SK-N-SH treated with all-trans-retinoic acid at 6 μM for 48 hours (cell line): Measurements from ENCODE around the gene MPV17.

ENCODE experiments used
- ATAC-seq: fragments of 200-7000 bp; cut with Tn5 transposase; 3 replicates; pipeline ENCODE4 v1.9.1; 2020; ENCODE audit warnings: mild to moderate bottlenecking, moderate library complexity
- BACH2 ChIP-seq: fragments of 250-450 bp; sonication (Bioruptor Pico); IDR thresholded peaks from 2 replicates; pipeline ENCODE4 v1.9.0; 2021; ENCODE audit warnings: mild to moderate bottlenecking, borderline replicate concordance
- CSDC2 ChIP-seq: fragments of 250-450 bp; sonication (Bioruptor Pico); IDR thresholded peaks from 2 replicates; pipeline ENCODE4 v1.5.0; 2020; ENCODE audit warnings: mild to moderate bottlenecking, moderate library complexity
- ESRRG ChIP-seq: fragments of 250-450 bp; sonication (Bioruptor Pico); IDR thresholded peaks from 2 replicates; pipeline ENCODE4 v1.6.1; 2021; ENCODE audit warnings: mild to moderate bottlenecking
- GLIS3 ChIP-seq: fragments of 250-450 bp; sonication (Bioruptor Pico); IDR thresholded peaks from 2 replicates; pipeline ENCODE4 v1.5.0; 2020; ENCODE audit warnings: mild to moderate bottlenecking, moderate library complexity
- ISL1 ChIP-seq: fragments of 250-450 bp; sonication (Bioruptor Pico); IDR thresholded peaks from 2 replicates; pipeline ENCODE4 v2.1.2; 2022; ENCODE audit warnings: mild to moderate bottlenecking, moderate library complexity
- PPARA ChIP-seq: fragments of 250-450 bp; sonication (Bioruptor Pico); IDR thresholded peaks from 2 replicates; pipeline ENCODE4 v1.5.0; 2020; ENCODE audit warnings: mild to moderate bottlenecking, borderline replicate concordance
- RARB ChIP-seq: fragments of 250-450 bp; sonication (Bioruptor Pico); IDR thresholded peaks from 2 replicates; pipeline ENCODE4 v1.8.0; 2021; ENCODE audit warnings: mild to moderate bottlenecking, moderate library complexity
- TCF4 ChIP-seq: fragments of 250-450 bp; sonication (Bioruptor Pico); IDR thresholded peaks from 2 replicates; pipeline ENCODE4 v1.8.0; 2021; ENCODE audit warnings: mild to moderate bottlenecking, moderate library complexity, borderline replicate concordance
- TOX ChIP-seq: fragments of 250-450 bp; sonication (Bioruptor Pico); IDR thresholded peaks from 2 replicates; pipeline ENCODE4 v1.8.0; 2021; ENCODE audit warnings: mild to moderate bottlenecking, moderate library complexity, borderline replicate concordance
- ZC3H10 ChIP-seq: fragments of 250-450 bp; sonication (Bioruptor Pico); IDR thresholded peaks from 2 replicates; pipeline ENCODE4 v1.5.1; 2021; ENCODE audit warnings: mild to moderate bottlenecking, moderate library complexity
- ZFP30 ChIP-seq: fragments of 450-650 bp; formaldehyde crosslinking; IDR thresholded peaks from 2 replicates; pipeline ENCODE4 v1.5.0; 2022; ENCODE audit warnings: mild to moderate bottlenecking, moderate library complexity
- ZNF565 ChIP-seq: fragments of 450-650 bp; formaldehyde crosslinking; conservative IDR thresholded peaks from 2 replicates; pipeline ENCODE4 v1.5.0; 2020; ENCODE audit warnings: low read depth, mild to moderate bottlenecking, moderate library complexity
- ZNF70 ChIP-seq: fragments of 450-650 bp; formaldehyde crosslinking; IDR thresholded peaks from 2 replicates; pipeline ENCODE4 v1.5.0; 2020; ENCODE audit warnings: mild to moderate bottlenecking, moderate library complexity
- ZNF8 ChIP-seq: fragments of 450-650 bp; formaldehyde crosslinking; IDR thresholded peaks from 2 replicates; pipeline ENCODE4 v1.5.0; 2020; ENCODE audit warnings: mild to moderate bottlenecking, moderate library complexity
- TF ChIP-seq, protein P1 (sequence below): fragments of 250-450 bp; sonication (Bioruptor Pico); IDR thresholded peaks from 2 replicates; pipeline ENCODE4 v1.8.0; 2020; ENCODE audit warnings: mild to moderate bottlenecking, moderate library complexity, borderline replicate concordance
- TF ChIP-seq, protein P2 (sequence below): fragments of 250-450 bp; sonication (Bioruptor Pico); IDR thresholded peaks from 2 replicates; pipeline ENCODE4 v1.5.1; 2021; ENCODE audit warnings: mild to moderate bottlenecking, moderate library complexity
- TF ChIP-seq, protein P3 (sequence below): fragments of 250-450 bp; sonication (Bioruptor Pico); IDR thresholded peaks from 2 replicates; pipeline ENCODE4 v1.8.0; 2021; ENCODE audit warnings: low read depth, mild to moderate bottlenecking, moderate library complexity, borderline replicate concordance
- TF ChIP-seq, protein P4 (sequence below): fragments of 250-450 bp; sonication (Bioruptor Pico); IDR thresholded peaks from 2 replicates; pipeline ENCODE4 v1.5.0; 2020; ENCODE audit warnings: mild to moderate bottlenecking, moderate library complexity
- TF ChIP-seq, protein P5 (sequence below): fragments of 250-450 bp; sonication (Bioruptor Pico); IDR thresholded peaks from 2 replicates; pipeline ENCODE4 v1.5.1; 2020; ENCODE audit warnings: low read depth, mild to moderate bottlenecking, moderate library complexity

The MPV17 gene

DNA sequence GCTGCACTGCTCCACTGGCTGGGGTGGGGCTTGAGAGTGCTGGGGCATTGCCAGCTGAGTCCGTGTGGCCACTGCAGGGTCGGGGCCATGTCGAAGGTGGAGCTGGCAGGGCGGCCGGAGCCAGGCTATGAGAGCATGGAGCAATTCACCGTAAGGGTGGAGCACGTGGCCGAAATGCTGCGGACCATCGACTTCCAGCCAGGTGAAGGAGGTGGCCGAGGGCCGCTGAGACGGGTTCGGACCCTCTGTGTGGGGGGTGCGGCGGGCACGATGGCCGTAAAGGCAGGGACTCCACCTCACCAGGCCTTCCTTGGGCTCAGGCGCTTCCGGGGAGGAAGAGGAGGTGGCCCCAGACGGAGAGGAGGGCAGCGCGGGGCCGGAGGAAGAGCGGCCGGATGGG is 16.8 kb downstream of the MPV17 start:
- no peak for ATAC-seq
- no peak for TF ChIP-seq ZNF565 (CRISPR knock-in tag)

DNA sequence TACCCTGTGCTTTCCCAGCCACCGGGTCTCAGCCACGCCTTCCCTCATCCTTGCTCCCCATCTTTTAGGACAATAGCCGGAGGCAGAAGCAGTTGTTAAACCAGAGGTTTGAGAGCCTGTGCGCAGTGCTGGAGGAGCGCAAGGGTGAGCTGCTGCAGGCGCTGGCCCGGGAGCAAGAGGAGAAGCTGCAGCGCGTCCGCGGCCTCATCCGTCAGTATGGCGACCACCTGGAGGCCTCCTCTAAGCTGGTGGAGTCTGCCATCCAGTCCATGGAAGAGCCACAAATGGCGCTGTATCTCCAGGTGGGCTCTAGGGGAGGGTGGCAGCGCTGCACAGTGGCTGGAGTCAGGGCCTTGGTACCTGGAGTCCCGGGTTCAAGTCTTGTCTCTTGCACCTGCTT is 17.4 kb downstream of the MPV17 start:
- ATAC-seq: no peak
- TF ChIP-seq BACH2 (CRISPR knock-in tag) (no peak), ZNF8 (CRISPR knock-in tag) (no peak), ZC3H10 (CRISPR knock-in tag) (no peak), TOX (CRISPR knock-in tag) (no peak), CSDC2 (no peak), PPARA (no peak), ISL1 (CRISPR knock-in tag) (no peak), GLIS3 (no peak), ZFP30 (CRISPR knock-in tag) (no peak), RARB (CRISPR knock-in tag) (no peak), TCF4 (no peak), ZNF70 (CRISPR knock-in tag) (no peak), ESRRG (CRISPR knock-in tag) (no peak), ZNF565 (CRISPR knock-in tag) (no peak)
- TF ChIP-seq, protein P1, sequence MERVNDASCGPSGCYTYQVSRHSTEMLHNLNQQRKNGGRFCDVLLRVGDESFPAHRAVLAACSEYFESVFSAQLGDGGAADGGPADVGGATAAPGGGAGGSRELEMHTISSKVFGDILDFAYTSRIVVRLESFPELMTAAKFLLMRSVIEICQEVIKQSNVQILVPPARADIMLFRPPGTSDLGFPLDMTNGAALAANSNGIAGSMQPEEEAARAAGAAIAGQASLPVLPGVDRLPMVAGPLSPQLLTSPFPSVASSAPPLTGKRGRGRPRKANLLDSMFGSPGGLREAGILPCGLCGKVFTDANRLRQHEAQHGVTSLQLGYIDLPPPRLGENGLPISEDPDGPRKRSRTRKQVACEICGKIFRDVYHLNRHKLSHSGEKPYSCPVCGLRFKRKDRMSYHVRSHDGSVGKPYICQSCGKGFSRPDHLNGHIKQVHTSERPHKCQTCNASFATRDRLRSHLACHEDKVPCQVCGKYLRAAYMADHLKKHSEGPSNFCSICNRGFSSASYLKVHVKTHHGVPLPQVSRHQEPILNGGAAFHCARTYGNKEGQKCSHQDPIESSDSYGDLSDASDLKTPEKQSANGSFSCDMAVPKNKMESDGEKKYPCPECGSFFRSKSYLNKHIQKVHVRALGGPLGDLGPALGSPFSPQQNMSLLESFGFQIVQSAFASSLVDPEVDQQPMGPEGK (CRISPR knock-in tag): no peak
- TF ChIP-seq, protein P2, sequence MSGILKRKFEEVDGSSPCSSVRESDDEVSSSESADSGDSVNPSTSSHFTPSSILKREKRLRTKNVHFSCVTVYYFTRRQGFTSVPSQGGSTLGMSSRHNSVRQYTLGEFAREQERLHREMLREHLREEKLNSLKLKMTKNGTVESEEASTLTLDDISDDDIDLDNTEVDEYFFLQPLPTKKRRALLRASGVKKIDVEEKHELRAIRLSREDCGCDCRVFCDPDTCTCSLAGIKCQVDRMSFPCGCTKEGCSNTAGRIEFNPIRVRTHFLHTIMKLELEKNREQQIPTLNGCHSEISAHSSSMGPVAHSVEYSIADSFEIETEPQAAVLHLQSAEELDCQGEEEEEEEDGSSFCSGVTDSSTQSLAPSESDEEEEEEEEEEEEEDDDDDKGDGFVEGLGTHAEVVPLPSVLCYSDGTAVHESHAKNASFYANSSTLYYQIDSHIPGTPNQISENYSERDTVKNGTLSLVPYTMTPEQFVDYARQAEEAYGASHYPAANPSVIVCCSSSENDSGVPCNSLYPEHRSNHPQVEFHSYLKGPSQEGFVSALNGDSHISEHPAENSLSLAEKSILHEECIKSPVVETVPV (CRISPR knock-in tag): no peak
- TF ChIP-seq, protein P3, sequence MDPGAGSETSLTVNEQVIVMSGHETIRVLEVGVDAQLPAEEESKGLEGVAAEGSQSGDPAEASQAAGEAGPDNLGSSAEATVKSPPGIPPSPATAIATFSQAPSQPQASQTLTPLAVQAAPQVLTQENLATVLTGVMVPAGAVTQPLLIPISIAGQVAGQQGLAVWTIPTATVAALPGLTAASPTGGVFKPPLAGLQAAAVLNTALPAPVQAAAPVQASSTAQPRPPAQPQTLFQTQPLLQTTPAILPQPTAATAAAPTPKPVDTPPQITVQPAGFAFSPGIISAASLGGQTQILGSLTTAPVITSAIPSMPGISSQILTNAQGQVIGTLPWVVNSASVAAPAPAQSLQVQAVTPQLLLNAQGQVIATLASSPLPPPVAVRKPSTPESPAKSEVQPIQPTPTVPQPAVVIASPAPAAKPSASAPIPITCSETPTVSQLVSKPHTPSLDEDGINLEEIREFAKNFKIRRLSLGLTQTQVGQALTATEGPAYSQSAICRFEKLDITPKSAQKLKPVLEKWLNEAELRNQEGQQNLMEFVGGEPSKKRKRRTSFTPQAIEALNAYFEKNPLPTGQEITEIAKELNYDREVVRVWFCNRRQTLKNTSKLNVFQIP (CRISPR knock-in tag): no peak
- TF ChIP-seq, protein P4, sequence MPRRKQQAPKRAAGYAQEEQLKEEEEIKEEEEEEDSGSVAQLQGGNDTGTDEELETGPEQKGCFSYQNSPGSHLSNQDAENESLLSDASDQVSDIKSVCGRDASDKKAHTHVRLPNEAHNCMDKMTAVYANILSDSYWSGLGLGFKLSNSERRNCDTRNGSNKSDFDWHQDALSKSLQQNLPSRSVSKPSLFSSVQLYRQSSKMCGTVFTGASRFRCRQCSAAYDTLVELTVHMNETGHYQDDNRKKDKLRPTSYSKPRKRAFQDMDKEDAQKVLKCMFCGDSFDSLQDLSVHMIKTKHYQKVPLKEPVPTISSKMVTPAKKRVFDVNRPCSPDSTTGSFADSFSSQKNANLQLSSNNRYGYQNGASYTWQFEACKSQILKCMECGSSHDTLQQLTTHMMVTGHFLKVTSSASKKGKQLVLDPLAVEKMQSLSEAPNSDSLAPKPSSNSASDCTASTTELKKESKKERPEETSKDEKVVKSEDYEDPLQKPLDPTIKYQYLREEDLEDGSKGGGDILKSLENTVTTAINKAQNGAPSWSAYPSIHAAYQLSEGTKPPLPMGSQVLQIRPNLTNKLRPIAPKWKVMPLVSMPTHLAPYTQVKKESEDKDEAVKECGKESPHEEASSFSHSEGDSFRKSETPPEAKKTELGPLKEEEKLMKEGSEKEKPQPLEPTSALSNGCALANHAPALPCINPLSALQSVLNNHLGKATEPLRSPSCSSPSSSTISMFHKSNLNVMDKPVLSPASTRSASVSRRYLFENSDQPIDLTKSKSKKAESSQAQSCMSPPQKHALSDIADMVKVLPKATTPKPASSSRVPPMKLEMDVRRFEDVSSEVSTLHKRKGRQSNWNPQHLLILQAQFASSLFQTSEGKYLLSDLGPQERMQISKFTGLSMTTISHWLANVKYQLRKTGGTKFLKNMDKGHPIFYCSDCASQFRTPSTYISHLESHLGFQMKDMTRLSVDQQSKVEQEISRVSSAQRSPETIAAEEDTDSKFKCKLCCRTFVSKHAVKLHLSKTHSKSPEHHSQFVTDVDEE (CRISPR knock-in tag): no peak

DNA sequence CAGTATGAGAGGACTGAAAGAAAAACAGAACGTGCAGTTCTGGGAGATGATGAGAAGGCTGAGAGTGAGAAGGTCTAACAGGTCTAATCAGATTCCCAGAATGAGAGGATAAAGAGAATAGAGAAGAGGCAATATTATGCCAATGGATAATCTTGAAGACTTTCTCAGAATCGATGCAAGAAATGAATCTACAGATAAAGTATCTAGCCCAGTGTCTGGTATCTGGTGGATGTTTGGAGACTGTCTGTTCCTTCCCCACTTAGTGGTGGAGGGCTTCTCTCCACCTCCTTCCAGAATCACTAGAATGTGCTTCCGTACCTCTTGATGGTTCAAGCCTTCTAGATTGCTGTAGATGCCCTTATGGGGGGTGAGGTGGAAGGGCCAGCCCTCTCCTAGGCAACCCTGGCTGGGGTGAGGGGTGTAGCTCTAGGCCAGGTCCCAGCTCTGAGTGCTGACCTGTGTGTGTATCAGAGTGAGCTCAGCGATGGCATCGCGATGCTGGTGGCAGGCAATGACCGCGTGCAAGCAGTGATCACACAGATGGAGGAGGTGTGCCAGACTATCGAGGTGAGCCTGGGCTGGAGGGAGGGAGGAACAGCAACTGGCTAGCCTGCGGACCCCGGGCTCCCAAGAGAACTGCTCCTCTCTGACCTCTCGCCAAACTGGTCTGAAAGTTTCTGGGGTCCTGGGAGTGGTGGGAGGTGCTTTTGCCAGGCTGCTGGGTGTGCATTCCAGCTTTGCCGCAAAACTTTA is 18.2 kb downstream of the MPV17 start:
- TF ChIP-seq ISL1 (CRISPR knock-in tag) (no peak), GLIS3 (no peak)
- TF ChIP-seq, protein P5, sequence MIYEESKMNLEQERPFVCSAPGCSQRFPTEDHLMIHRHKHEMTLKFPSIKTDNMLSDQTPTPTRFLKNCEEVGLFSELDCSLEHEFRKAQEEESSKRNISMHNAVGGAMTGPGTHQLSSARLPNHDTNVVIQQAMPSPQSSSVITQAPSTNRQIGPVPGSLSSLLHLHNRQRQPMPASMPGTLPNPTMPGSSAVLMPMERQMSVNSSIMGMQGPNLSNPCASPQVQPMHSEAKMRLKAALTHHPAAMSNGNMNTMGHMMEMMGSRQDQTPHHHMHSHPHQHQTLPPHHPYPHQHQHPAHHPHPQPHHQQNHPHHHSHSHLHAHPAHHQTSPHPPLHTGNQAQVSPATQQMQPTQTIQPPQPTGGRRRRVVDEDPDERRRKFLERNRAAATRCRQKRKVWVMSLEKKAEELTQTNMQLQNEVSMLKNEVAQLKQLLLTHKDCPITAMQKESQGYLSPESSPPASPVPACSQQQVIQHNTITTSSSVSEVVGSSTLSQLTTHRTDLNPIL (CRISPR knock-in tag): no peak
- TF ChIP-seq, protein P1 (CRISPR knock-in tag): no peak
- TF ChIP-seq, all 23 proteins: peak for 0
- ATAC-seq: no peak
